ENCODE measurements around the gene C1GALT1C1. TPM values are rescaled to one million over a fixed set of nuclear protein-coding genes. Genes with fewer than 3 reads are reported as not detected.
"Not testable (repeated sequence)": the region's sequence is repeated elsewhere in the genome, so short reads cannot be mapped to it uniquely, and the experiment has no call there.

Gene C1GALT1C1
- polyA plus RNA-seq, 3 donors: 8.3 to 44.3 (median 42.1) TPM

DNA sequence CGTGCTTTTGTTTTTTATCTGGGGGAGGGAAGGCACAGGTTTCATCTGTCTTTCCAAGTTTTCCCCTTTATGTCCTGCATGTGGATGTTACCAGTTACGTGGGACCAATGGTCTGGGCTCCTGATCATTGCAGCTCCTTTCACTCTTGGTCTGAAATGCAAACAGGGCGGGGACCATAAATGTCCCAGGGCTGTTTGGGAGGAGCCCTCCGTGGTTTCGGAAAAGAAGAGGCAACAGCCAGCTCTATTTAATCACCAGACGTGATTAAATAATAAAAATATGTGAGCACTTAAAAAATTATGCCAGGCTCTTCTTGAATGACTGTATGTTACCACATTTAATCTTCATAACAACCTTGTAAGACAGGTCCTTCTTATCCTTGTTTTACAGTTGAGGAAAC, 30.8 kb upstream of the C1GALT1C1 start:
- Histone ChIP-seq H2AFZ (ENCODE audit: insufficient read depth, low read depth, low read length, poor library complexity, severe bottlenecking) (no peak overlapping the region), H3K79me2 (ENCODE audit: insufficient read depth, low read length) (no peaks in the 10 kb centered on the region), H4K20me1 (ENCODE audit: insufficient read depth, low read length) (no peaks in the 10 kb centered on the region), H3K9me3 (replicated peaks in 1 of 2; ENCODE audit: control insufficient read depth in 1 of 2, insufficient read depth in 1 of 2, low read length in 2 of 2) (no peaks in the 10 kb centered on the region), H3K27me3 (ENCODE audit: control insufficient read depth in 2 of 2, insufficient read depth in 2 of 2, low read length in 2 of 2) (no peaks in the 10 kb centered on the region), H3K9ac (ENCODE audit: insufficient read depth, low read length, poor library complexity, severe bottlenecking) (no peak overlapping the region), H3K4me3 (replicated peaks in 1 of 3; ENCODE audit: low read depth in 2 of 3, low read length in 3 of 3) (no peak overlapping the region), H3K36me3 (replicated peaks in 1 of 2; ENCODE audit: control insufficient read depth in 1 of 2, insufficient read depth in 2 of 2, low read length in 2 of 2) (no peaks in the 10 kb centered on the region), H3K4me1 (ENCODE audit: control insufficient read depth in 1 of 2, insufficient read depth in 2 of 2, low read length in 2 of 2) (no peaks in the 10 kb centered on the region), H3K4me2 (replicated peaks; ENCODE audit: extremely low read depth, low read length, poor library complexity, severe bottlenecking) (no peak overlapping the region), H3K27ac (ENCODE audit: low read depth in 1 of 2, low read length in 2 of 2) (no peak overlapping the region)
- intact Hi-C loops (cut with micrococcal nuclease): loop anchor here in 1 of 2 donors (10.0 kb wide), 1 partner anchor 166 kb away; no protein-coding TSS in a partner anchor
- 83% methylated on average over 1 of the region's 6 CpGs for WGBS (ENCODE audit: insufficient coverage)
- H3K4me1 Mint-ChIP-seq: peaks cover 1% of the 10 kb centered on the region
- H3K4me3 Mint-ChIP-seq: no peak overlapping the region
- H3K27ac Mint-ChIP-seq: no peak overlapping the region
- TF ChIP-seq, protein P1, sequence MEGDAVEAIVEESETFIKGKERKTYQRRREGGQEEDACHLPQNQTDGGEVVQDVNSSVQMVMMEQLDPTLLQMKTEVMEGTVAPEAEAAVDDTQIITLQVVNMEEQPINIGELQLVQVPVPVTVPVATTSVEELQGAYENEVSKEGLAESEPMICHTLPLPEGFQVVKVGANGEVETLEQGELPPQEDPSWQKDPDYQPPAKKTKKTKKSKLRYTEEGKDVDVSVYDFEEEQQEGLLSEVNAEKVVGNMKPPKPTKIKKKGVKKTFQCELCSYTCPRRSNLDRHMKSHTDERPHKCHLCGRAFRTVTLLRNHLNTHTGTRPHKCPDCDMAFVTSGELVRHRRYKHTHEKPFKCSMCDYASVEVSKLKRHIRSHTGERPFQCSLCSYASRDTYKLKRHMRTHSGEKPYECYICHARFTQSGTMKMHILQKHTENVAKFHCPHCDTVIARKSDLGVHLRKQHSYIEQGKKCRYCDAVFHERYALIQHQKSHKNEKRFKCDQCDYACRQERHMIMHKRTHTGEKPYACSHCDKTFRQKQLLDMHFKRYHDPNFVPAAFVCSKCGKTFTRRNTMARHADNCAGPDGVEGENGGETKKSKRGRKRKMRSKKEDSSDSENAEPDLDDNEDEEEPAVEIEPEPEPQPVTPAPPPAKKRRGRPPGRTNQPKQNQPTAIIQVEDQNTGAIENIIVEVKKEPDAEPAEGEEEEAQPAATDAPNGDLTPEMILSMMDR (IDR thresholded peaks at IDR 0.05): no peak
- no peaks in the 10 kb centered on the region for H3K36me3 Mint-ChIP-seq
- H3K9me3 Mint-ChIP-seq: no peaks in the 10 kb centered on the region
- DNase-seq: no peak
- peaks cover 0 to 4% (median 0%) of the 10 kb centered on the region in 3 donors for H3K27me3 Mint-ChIP-seq (ENCODE audit: low read depth in 3 of 3)

DNA sequence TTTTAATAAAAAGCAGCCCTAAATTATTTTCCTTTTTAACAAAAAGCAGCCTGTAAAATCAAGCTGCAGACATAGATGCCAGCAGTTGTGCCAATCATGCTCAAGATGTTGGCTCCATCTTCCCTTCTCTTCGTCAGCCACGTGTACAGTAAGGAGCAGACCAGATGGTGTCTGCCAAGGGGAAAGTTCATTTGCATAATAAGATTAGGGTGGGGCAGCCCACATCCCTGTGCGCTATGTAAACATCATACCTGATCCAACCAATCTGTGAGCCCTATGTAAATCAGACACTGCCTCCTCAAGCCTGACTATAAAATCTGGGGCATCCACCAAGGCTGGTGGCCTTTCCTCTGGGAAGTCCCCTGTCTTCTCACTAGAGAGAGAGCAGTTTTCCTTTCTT, 23.1 kb upstream of the C1GALT1C1 start:
- no peak overlapping the region for H3K27ac ChIP-seq (ENCODE audit: low read depth in 1 of 2, low read length in 2 of 2)
- no peaks in the 10 kb centered on the region for H3K9me3 ChIP-seq (replicated peaks in 1 of 2; ENCODE audit: control insufficient read depth in 1 of 2, insufficient read depth in 1 of 2, low read length in 2 of 2)
- no CpG with 5 or more reads among the region's 3 CpGs for WGBS (ENCODE audit: insufficient coverage)
- DNase-seq: no peak
- no peaks in the 10 kb centered on the region for H4K20me1 ChIP-seq (ENCODE audit: insufficient read depth, low read length)
- Mint-ChIP-seq H3K9me3 (no peaks in the 10 kb centered on the region), H3K4me1 (no peaks in the 10 kb centered on the region), H3K27me3 (ENCODE audit: low read depth in 3 of 3) (no peaks in the 10 kb centered on the region), H3K4me3 (no peak overlapping the region), H3K36me3 (no peaks in the 10 kb centered on the region), H3K27ac (no peak overlapping the region)
- no peak overlapping the region for H3K4me3 ChIP-seq (replicated peaks in 1 of 3; ENCODE audit: low read depth in 2 of 3, low read length in 3 of 3)
- H3K36me3 ChIP-seq (replicated peaks in 1 of 2; ENCODE audit: control insufficient read depth in 1 of 2, insufficient read depth in 2 of 2, low read length in 2 of 2): no peaks in the 10 kb centered on the region
- TF ChIP-seq, protein P1 (IDR thresholded peaks at IDR 0.05): no peak
- H2AFZ ChIP-seq (ENCODE audit: insufficient read depth, low read depth, low read length, poor library complexity, severe bottlenecking): no peak overlapping the region
- intact Hi-C loops (cut with micrococcal nuclease): no loop called here
- H3K4me1 ChIP-seq (ENCODE audit: control insufficient read depth in 1 of 2, insufficient read depth in 2 of 2, low read length in 2 of 2): no peaks in the 10 kb centered on the region
- no peaks in the 10 kb centered on the region for H3K79me2 ChIP-seq (ENCODE audit: insufficient read depth, low read length)
- no peak overlapping the region for H3K9ac ChIP-seq (ENCODE audit: insufficient read depth, low read length, poor library complexity, severe bottlenecking)
- H3K27me3 ChIP-seq (ENCODE audit: control insufficient read depth in 2 of 2, insufficient read depth in 2 of 2, low read length in 2 of 2): no peaks in the 10 kb centered on the region
- no peak overlapping the region for H3K4me2 ChIP-seq (replicated peaks; ENCODE audit: extremely low read depth, low read length, poor library complexity, severe bottlenecking)

DNA sequence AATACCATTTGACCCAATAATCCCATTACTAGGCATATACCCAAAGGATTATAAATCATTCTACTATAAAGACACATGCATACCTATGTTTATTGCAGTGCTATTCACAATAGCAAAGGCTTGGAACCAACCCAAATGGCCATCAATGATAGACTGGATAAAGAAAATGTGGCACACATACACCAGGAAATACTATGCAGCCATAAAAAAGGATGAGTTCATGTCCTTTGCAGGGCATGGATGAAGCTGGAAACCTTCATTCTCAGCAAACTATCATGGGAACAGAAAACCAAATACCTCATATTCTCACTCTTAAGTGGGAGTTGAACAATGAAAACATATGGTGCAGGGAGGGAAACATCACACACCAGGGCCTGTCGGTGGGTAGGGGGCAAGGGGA, 22.4 kb upstream of the C1GALT1C1 start:
- H3K4me2 ChIP-seq (replicated peaks; ENCODE audit: extremely low read depth, low read length, poor library complexity, severe bottlenecking); H3K79me2 ChIP-seq (ENCODE audit: insufficient read depth, low read length); intact Hi-C loops (cut with micrococcal nuclease); H3K9me3 ChIP-seq (replicated peaks in 1 of 2; ENCODE audit: control insufficient read depth in 1 of 2, insufficient read depth in 1 of 2, low read length in 2 of 2); H3K4me3 Mint-ChIP-seq; H3K27ac ChIP-seq (ENCODE audit: low read depth in 1 of 2, low read length in 2 of 2); H4K20me1 ChIP-seq (ENCODE audit: insufficient read depth, low read length); H3K36me3 Mint-ChIP-seq; H3K27me3 Mint-ChIP-seq (ENCODE audit: low read depth in 3 of 3); H3K4me1 Mint-ChIP-seq; H3K4me3 ChIP-seq (replicated peaks in 1 of 3; ENCODE audit: low read depth in 2 of 3, low read length in 3 of 3); H3K4me1 ChIP-seq (ENCODE audit: control insufficient read depth in 1 of 2, insufficient read depth in 2 of 2, low read length in 2 of 2); DNase-seq; H3K27ac Mint-ChIP-seq; H3K9ac ChIP-seq (ENCODE audit: insufficient read depth, low read length, poor library complexity, severe bottlenecking); H3K36me3 ChIP-seq (replicated peaks in 1 of 2; ENCODE audit: control insufficient read depth in 1 of 2, insufficient read depth in 2 of 2, low read length in 2 of 2); H2AFZ ChIP-seq (ENCODE audit: insufficient read depth, low read depth, low read length, poor library complexity, severe bottlenecking); H3K9me3 Mint-ChIP-seq; H3K27me3 ChIP-seq (ENCODE audit: control insufficient read depth in 2 of 2, insufficient read depth in 2 of 2, low read length in 2 of 2): not testable (repeated sequence)
- WGBS (ENCODE audit: insufficient coverage): no CpG with 5 or more reads among the region's 1 CpG
